ENCODE data around the gene SAMMSON.

SAMMSON gene

DNA sequence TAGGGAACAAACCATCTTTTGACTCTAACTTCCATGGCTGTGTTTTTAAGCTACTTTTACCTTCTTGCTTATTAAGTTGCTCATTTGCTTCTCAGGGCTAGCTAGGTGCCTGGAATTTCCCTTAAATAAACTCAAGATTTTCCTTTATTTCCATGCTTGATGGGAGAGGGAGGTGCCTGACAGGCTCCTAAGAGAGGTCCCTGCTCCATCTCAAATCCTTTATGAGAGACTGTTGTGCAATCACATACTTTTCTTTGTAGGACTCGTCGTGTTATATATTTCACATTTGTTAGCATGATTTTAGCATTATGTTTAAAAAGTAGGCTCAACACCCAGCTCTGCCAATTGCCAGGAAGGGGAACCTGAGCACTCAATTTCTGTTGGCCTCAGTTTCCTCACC, 95.7 kb downstream of the SAMMSON start:
- DNase-seq, result no peak

DNA sequence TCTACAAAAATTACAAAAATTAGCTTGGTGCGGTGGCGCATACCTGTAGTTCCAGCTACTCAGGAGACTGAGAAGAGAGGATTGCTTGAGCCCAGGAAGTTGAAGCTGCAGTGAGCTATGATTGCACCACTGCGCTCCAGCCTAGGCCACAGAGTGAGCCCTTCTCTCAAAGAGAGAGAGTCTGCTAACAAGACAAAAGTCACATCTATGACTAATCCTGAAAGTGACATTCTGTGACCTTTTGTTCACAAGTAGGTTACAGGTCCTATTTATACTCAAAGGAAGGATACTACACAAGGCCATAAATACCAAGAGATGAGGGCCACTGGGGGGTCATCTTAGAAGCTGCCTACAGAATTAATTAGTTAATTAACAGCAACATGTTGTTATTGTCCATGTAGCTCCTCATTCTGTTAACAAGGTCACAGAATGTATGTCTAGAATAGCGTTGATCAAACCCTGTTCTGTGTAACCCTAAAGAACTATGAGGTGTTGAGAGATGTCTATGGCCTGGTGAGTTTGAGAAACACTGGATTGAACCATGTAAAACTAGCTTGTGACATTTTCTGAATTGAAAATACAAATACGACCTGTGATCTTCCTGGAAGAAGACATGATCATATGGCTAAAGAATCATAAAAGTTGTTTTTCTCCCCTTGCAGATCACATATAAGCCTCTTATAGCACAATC, 97.0 kb downstream of the SAMMSON start:
- no peak for DNase-seq

DNA sequence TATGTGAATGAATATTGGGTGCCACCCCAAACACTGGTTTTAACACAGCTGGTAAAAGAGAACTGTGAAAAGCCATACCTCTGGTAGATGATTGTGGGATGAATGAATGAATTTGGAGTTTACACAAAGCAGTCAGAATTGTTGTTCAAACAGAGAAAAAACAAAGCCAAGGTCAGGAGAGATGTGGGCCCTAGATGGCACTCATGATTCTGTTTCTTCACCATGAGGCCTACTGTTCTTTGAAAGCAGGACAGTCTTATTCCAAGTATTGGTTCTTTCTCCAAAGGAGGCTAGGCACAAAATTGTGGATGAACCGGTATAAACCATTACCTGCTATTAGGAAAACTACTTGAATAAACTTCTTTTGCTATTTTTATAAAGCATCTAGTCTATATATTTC, 97.6 kb downstream of the SAMMSON start:
- DNase-seq, result no peak

DNA sequence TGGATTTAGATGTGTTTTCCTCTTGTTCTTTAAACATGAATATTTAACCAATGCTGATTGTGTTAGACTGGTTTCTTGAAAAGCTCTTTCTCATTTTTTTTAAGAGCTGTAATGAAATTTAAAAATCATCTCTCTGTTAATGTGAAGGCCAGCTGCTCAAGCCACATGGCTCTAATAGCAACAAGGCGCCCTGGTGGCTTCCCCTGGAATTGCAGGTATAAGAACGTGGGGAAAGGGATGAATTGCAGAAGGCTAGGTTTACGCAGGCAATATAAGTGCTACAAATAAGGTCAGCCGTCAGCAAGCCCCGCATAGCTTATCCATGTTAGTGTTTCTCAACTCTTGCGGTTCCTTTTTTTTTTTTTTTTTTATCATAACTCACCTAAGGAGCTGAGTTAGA, 108.5 kb downstream of the SAMMSON start:
- no peak for DNase-seq

DNA sequence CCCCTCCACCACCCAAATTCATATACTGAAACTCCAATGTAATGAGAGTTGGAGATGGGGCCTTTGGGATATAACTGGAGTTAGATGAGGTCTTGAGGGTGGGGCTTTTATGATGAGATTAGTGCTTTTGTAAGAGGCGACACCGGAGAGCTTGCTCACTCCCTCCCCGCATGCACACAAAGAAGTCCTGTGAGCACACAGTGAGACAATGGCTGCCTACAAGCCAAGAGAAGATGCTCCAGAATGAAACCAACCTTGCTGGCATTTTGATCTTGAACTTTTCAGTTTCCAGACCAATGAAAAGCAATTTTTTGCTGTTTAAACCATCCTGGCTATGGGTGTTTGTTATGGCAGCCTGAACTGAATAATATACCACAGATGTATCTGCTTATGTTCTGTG, 109.0 kb downstream of the SAMMSON start:
- DNase-seq, result no peak

DNA sequence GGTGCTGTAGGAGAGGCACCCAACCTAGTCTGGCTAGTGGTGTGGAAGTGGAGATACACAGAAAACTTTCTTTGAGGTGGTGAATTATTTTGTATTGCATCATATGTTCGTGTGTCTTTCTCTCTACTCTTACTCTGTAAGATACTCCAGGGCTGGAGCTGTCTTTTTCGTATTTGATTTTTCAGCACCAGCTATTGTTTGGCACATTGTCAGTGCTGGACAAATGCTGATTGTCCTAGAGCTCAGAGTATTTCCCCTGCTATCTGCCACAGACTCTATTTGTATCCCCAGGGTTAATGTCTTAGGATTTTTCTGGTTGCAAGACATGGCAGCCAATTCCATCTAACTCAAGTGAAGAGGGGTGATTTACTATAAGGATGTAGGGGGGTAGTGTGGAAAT, 110.5 kb downstream of the SAMMSON start:
- DNase-seq, result no peak

DNA sequence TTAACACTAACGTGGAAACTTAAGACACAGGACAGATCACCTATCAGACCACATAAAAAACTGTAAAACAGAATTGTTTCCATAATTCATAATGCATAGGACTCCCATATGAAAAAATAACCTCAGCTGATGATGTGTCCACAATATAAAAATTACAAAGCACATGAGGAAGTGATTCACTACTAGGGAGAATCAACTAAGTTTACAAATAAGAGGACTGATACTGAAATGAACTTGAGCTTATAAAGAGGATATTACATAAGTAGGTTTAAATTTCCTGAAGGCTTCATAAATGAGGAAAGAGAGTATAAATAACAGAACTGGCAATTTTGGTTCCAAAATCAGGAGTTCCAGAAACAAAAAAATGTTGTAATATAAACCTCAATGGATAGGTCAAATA, 111.9 kb downstream of the SAMMSON start:
- DNase-seq, result no peak

DNA sequence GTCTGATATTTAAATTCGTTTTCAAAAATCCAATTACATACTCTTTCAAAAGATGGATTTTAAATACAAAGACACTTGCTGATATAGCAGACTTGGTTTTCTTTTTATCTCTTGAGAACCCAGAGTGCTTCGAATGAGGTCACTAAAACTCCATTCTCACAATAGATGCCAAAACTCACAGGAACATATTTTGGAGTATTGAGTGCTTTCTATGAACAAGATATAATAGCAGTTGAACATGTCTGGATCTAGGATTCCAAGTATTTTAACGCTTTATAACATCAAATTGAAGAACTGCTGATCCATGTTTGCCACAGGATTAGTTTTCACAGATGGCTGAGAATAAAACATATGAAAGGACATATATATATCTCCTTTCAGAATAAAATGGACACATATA, 113.2 kb downstream of the SAMMSON start:
- DNase-seq, result no peak

DNA sequence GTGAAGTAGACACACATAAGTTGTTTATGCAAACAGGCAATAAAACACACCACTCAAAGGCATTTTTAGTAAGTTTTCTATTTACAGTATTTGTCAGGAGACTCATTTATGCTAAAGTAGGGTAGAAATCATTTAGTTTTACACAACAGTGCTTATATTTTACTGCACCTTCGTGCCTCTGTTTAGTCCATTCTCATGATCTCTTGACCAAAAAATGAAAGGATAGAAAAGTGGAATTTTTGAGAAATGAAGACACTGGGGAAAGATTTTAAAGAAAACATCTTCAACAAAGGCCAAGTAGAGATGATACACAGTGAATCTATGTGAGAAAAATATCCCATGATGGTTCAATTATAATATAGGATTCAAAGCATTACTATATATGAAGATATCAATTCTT, 114.9 kb downstream of the SAMMSON start:
- no peak for DNase-seq

DNA sequence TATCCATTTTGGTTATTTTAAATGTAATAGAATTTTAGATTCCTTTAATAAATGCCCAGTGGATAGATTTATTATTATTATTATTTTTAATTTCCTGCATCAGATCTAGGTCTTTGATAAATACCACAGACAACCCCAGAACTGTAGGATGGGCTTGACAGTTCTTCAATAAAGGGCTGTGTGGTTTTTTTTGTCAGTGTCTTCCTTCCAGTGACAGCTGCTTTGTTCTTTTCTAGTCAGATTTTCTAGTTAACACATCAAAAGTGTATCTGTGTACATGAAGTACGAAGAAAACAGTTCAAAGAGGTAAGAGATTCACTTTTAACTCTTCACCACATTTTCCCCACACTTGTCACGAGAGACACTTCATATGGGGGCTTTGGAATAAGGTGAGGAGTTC, 120.3 kb downstream of the SAMMSON start:
- DNase-seq, result no peak
